Keratinocyte (primary cell): ENCODE results near the gene SLC25A21. TPM values are rescaled to one million over a fixed set of nuclear protein-coding genes. Genes with fewer than 3 reads are reported as not detected.

Source experiments
- DNase-seq: peaks from one replicate; pipeline ENCODE4 v3.0.0-alpha.2; 2011; ENCODE audit warnings: low read depth, missing footprints, low spot score
- FAIRE-seq: peaks from 2 replicates; lab custom pipeline; 2011; peaks lifted over from hg19 to GRCh38; lab: Jason Lieb, UNC
- H2AFZ ChIP-seq: 2 replicates; pipeline ENCODE4 v1.6.0; 2012; ENCODE audit warnings: low read length, control low read depth, inconsistent platforms; ENCODE audit not compliant: control insufficient read depth
- H3K27ac ChIP-seq: 2 replicates; pipeline ENCODE4 v1.5.1; 2011; ENCODE audit warnings: low read length; ENCODE audit not compliant: control insufficient read depth, insufficient read depth
- H3K27me3 ChIP-seq: 3 replicates; pipeline ENCODE4 v1.6.0; 2011; ENCODE audit warnings: low read length; ENCODE audit not compliant: control insufficient read depth, insufficient read depth; ENCODE audit errors: extremely low read depth
- H3K36me3 ChIP-seq, 2 experiments: 2 replicates in 1 of 2; 3 replicates in 1 of 2; pipeline ENCODE4 v1.5.1; 2011; ENCODE audit warnings: low read length in 2 of 2, mild to moderate bottlenecking in 1 of 2; ENCODE audit not compliant: control insufficient read depth in 2 of 2, insufficient read depth in 2 of 2; ENCODE audit errors: extremely low read depth in 1 of 2
- H3K4me1 ChIP-seq: 3 replicates; pipeline ENCODE4 v1.5.1; 2011; ENCODE audit warnings: low read length; ENCODE audit not compliant: control insufficient read depth, insufficient read depth; ENCODE audit errors: extremely low read depth
- H3K4me2 ChIP-seq: 3 replicates; pipeline ENCODE4 v1.6.0; 2011; ENCODE audit warnings: low read depth, low read length; ENCODE audit not compliant: control insufficient read depth, insufficient read depth; ENCODE audit errors: extremely low read depth
- H3K4me3 ChIP-seq, 3 experiments: fragments of 200-600 bp in 1 of 3; sonication (generic) in 1 of 3; 2 replicates in 2 of 3; 3 replicates in 1 of 3; pipeline ENCODE4 v1.5.1; 2011 to 2016; ENCODE audit warnings: low read length in 3 of 3, mild to moderate bottlenecking in 3 of 3, control low read depth in 2 of 3, inconsistent platforms in 1 of 3, low read depth in 1 of 3, mixed read lengths in 1 of 3, mixed run types in 1 of 3, moderate library complexity in 1 of 3; ENCODE audit not compliant: control insufficient read depth in 2 of 3, insufficient read depth in 2 of 3; ENCODE audit errors: extremely low read depth in 1 of 3
- H3K79me2 ChIP-seq: 2 replicates; pipeline ENCODE4 v1.6.0; 2012; ENCODE audit warnings: low read length; ENCODE audit not compliant: control insufficient read depth, insufficient read depth
- H3K9ac ChIP-seq: 3 replicates; pipeline ENCODE4 v1.6.0; 2011; ENCODE audit warnings: low read length; ENCODE audit not compliant: control insufficient read depth, insufficient read depth; ENCODE audit errors: extremely low read depth
- H3K9me1 ChIP-seq: 3 replicates; pipeline ENCODE4 v1.6.0; 2011; ENCODE audit warnings: low read length; ENCODE audit not compliant: control insufficient read depth, insufficient read depth; ENCODE audit errors: extremely low read depth
- H3K9me3 ChIP-seq: 2 replicates; pipeline ENCODE4 v1.5.1; 2012; ENCODE audit warnings: low read depth, low read length; ENCODE audit not compliant: control insufficient read depth
- H4K20me1 ChIP-seq: 3 replicates; pipeline ENCODE4 v1.6.0; 2011; ENCODE audit warnings: low read length; ENCODE audit not compliant: control insufficient read depth, insufficient read depth; ENCODE audit errors: extremely low read depth
- CTCF ChIP-seq, 3 experiments: IDR thresholded peaks in 1 of 3; conservative IDR thresholded peaks in 1 of 3; optimal IDR thresholded peaks in 1 of 3; 2 replicates in 2 of 3; 3 replicates in 1 of 3; pipeline versions ENCODE3 to v1.5.1; 2011; ENCODE audit warnings: low read length in 3 of 3, mild to moderate bottlenecking in 3 of 3, moderate library complexity in 2 of 3, control low read depth in 1 of 3, inconsistent platforms in 1 of 3; ENCODE audit not compliant: insufficient read depth in 2 of 3; ENCODE audit errors: extremely low read depth in 1 of 3
- EZH2 ChIP-seq: IDR thresholded peaks from one replicate; pipeline ENCODE4 v1.6.1; 2012; ENCODE audit warnings: inconsistent platforms, mild to moderate bottlenecking, low read length, moderate library complexity
- dilution Hi-C: fragments of 300-500 bp; cut with MboI; formaldehyde crosslinking; loops from one replicate; pipeline ENCODE4 v1.7.0; 2020; ENCODE audit warnings: low sequenced_read_pairs; ENCODE audit not compliant: extremely low pct_ligation_motif_present
- polyA plus RNA-seq, 5 experiments: library from polyadenylated mRNA; depleted of rRNA in 3 of 5; stranded (reverse) in 3 of 5; stranded (forward) in 1 of 5; unstranded in 1 of 5; fragments of >200 nt; gene quantifications; 1 replicate in 1 of 5; 2 replicates in 3 of 5; 3 replicates in 1 of 5; pipeline versions ENCODE4 v1.2.1 to v1.2.3, GENCODE V29; 2011 to 2012; ENCODE audit warnings: missing spikeins in 2 of 5, low read depth in 1 of 5, low replicate concordance in 1 of 5

The SLC25A21 gene
- polyA plus RNA-seq, 1 donor (not counting 4 experiments of a cell fraction or from before 2014, with no cell fraction given), result 0.66 TPM

GRCh38 chr14:37082449-37082848 is 90.0 kb downstream of the SLC25A21 start:
- no peaks in the 10 kb centered on the region for H4K20me1 ChIP-seq
- no peak overlapping the region for H3K4me2 ChIP-seq
- peaks cover 6% of the 10 kb centered on the region for H3K4me1 ChIP-seq
- H2AFZ ChIP-seq, result no peak overlapping the region
- no peak for DNase-seq
- TF ChIP-seq CTCF (optimal IDR thresholded peaks at IDR 0.05 in 1 of 3, IDR thresholded peaks at IDR 0.05 in 1 of 3, conservative IDR thresholded peaks at IDR 0.05 in 1 of 3; ENCODE audit: extremely low read depth in 1 of 3, insufficient read depth in 2 of 3, low read length in 3 of 3) (no peak), EZH2 (no peak)
- no peaks in the 10 kb centered on the region for H3K36me3 ChIP-seq
- dilution Hi-C loops, result no loop called here
- FAIRE-seq, result no peak
- no peaks in the 10 kb centered on the region for H3K79me2 ChIP-seq
- H3K9me1 ChIP-seq, result no peaks in the 10 kb centered on the region
- H3K27me3 ChIP-seq, result no peaks in the 10 kb centered on the region
- no peaks in the 10 kb centered on the region for H3K9me3 ChIP-seq
- no peak overlapping the region for H3K27ac ChIP-seq
- no peak overlapping the region for H3K9ac ChIP-seq
- no peak overlapping the region for H3K4me3 ChIP-seq

GRCh38 chr14:37081856-37082255 is 90.5 kb downstream of the SLC25A21 start:
- Histone ChIP-seq H3K79me2 (no peaks in the 10 kb centered on the region), H3K27ac (no peak overlapping the region), H3K36me3 (no peaks in the 10 kb centered on the region), H3K27me3 (no peaks in the 10 kb centered on the region), H3K9me3 (no peaks in the 10 kb centered on the region), H3K9ac (no peak overlapping the region), H3K4me1 (peaks cover 6% of the 10 kb centered on the region), H3K4me2 (no peak overlapping the region), H3K4me3 (no peak overlapping the region), H2AFZ (no peak overlapping the region), H4K20me1 (no peaks in the 10 kb centered on the region), H3K9me1 (no peaks in the 10 kb centered on the region)
- no peak for DNase-seq
- no peak for FAIRE-seq
- TF ChIP-seq EZH2, result no peak
- no peak for TF ChIP-seq CTCF (optimal IDR thresholded peaks at IDR 0.05 in 1 of 3, IDR thresholded peaks at IDR 0.05 in 1 of 3, conservative IDR thresholded peaks at IDR 0.05 in 1 of 3; ENCODE audit: extremely low read depth in 1 of 3, insufficient read depth in 2 of 3, low read length in 3 of 3)
- dilution Hi-C loops, result no loop called here
